GM19467 (cell line): ENCODE data around the gene NUP85.
"Not testable (repeated sequence)": the region's sequence is repeated elsewhere in the genome, so short reads cannot be mapped to it uniquely, and the experiment has no call there.

ENCODE experiments used
- ATAC-seq: cut with Tn5 transposase; IDR thresholded peaks from one replicate; pipeline ENCODE4 v1.9.1; 2021; ENCODE audit warnings: mild to moderate bottlenecking, moderate library complexity; ENCODE audit not compliant: unreplicated experiment

NUP85 gene

DNA sequence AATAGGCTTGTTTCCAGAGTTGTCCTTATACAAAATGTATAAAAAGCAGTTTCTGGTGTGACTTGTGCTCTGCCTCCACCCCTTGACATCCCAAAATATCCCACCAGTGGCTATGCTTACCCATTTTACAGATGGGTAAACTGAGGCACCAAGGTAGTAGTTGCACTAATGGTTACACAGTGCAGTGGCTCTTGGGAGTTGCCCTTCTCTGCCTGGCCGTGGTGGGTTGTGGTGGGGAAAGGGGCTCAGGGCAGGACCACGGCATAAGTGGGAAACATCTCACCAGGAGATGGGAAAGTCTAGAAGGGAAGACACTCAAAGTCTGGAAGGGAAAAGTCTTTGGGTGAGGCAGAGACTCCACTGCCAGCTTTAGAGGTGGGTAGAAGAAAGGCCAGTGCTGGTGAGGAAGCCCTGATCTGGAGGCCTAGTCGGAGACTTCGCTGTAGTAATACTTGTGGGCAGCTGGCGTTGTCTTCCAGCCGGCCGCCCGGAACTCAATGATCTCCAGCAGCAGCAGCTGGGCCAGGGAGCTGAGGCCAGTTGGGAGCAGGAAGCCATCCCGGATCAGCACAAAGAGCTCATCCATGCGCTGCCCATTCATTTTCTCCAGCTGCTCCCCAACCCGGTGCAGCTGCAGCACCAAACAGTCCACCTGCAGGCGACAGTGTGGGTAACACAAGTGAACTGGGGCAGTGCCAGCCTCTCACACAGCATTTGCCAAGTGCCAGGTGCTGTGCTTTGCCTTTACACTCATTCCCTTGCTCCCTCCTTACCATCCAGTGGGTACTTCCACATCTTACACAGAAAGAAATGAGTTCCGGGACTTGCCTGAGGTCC is 61.1 kb downstream of the NUP85 start:
- ATAC-seq = no peak

DNA sequence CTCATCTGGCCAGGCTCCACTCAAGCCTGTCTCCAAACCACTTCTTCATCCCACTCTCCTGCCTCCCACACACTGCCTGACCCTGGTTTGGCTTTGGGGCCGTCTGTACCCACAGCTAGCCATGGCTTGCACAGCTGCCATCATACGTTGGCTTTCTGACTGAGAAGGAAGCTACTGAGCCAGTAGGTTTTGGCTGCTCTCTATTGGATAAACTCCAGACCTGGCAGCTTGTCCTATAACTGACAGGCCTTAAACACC is 61.6 kb downstream of the NUP85 start:
- ATAC-seq = no peak

DNA sequence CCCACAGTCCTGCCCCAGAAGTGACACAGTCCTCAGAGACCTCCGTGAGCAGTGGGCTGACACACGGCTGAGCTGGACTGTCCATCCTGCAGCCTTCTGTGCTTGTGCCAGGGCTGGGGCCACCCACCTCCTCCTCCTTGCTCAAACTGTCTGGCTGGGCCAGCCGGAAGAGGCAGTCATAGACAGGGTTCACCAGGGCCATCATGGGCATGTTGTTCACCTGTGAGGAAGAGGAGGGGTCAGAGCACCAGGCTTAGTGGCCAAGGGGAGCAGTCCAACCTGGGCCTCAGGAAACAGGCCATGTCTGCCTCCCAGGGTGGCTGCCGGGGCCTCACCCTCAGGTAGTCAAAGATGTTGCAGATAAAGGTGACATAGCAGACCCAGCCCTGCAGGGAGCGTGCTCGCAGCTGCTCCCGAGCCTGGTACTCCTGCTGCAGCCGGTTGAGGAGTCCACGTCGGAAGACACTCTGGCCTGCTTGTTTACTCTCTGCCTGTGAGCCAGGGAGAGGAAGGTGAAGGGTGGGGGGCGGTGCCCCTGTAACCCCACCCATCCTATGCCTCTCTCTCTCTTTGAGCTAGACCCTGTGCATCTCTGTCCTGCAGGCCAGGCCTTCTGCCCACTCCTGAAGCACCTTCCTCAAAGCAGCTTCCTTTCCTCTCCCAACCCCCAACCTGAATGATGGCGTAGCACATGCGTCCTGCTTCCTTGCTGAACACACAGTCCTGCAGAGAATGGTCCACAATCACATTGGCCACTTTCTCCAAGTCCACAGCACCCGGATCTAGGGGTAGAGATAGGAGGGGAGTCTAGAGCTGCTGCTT is 62.1 kb downstream of the NUP85 start:
- no peak for ATAC-seq

DNA sequence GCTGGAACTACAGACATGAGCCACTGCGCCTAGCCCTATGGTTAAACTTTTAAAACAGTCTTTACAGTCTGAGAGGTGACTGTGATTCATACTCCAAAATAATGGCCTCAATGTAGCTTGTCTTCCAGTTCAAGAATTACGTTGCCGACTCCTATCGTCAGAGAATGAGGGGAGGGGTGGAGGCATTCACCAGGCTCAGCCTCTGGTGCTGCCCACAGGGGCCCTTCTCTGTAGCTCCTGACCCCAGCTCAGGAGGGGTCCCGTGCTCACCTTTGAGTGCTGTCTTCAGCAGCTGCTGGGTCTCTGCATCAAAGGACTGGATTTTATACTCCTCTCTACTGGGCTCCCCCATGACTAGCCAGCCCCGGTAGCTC is 64.4 kb downstream of the NUP85 start:
- ATAC-seq = no peak

DNA sequence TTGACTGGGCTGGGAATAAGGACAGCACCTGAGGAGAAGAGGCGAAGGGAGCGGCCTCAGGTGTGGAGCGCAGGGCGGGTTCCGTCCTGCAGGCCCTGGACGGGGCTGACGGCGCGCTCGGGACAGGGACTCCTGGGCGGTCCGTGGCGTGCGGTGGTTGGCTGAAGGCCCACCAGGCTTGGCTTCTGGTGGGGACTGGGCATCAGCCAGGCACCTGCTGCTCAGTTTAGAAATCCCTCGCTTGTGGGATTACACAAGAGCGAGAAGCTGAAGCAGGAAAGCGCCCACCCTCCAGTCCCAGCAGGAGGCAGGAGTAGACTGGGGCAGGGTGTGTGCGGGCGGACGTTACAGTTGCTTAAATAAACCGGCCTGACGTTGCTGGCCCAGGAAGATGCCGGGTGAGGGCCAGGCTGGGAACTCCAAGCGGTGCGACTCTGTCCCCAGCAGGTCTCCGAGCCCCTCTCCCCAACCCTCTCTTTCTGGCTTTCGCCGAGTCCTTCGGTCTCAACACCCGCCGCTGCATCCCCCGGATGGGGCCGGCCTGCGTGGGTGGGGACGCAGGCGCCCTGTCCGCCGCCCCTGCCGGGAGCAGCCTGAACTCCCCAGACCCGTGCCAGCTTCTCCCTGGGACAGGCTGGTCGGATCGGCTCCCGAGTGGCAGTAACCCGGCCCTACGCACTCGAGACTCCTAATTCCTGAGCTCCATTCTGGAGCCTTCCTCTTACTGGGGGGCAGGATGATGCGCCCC is 64.9 kb downstream of the NUP85 start:
- ATAC-seq = peak; percentile 21

DNA sequence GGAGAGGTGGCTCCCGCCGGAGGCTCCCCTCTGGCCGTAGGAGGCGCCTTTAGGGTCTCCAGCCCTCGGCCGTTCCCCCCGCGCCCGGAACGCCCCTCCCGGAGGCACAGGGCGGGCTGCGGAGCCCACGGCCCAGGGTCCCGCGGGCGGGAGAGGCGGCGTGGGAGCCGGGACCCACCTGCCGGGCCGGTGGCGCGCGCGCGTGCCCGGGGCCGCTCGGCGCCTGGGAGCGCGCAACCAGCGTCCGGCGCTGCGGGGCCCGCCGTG is 65.4 kb downstream of the NUP85 start, which contains the start of gene MIF4GD:
MIF4GD (minus strand) TSS at position 266 of the 267 bp plus-strand sequence. CDS start 1,036 bp downstream, outside the sequence.
- ATAC-seq = no peak

DNA sequence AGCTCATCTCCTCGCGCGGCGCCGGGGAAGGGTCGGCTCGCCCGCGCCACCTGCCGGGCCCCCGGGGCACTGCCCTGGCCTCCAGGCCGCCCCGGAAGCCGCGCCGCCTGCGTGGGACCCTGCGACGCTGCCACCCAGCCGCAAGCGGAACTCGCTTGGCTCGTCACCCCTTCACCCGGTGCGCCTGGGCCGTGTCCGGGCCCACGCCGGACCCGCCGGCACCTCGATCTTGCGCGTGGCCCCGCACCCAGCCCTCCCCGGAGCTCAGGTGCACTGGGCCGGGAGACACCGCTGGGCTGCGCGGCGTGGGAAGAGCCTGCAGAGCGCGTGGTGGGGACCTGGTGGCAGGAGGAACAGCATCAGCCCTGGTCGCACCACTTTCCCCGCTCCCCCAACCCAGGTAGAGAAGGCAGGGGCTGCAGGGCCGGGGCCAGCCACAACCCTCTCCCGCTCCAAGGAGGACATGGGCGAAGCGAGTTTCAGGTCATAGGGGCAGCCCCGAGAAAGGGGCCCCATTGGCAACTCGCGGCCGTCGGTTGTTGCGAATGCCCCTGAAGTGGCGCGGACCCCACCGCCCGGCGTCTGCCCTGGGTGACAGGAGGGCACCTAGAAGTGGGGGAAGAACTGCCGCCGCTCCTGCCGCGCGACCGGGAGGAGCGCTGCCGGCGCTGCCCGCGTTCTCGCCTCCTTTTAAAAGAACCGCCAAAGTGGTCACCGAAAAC is 65.9 kb downstream of the NUP85 start:
- peak; percentile 59 for ATAC-seq

DNA sequence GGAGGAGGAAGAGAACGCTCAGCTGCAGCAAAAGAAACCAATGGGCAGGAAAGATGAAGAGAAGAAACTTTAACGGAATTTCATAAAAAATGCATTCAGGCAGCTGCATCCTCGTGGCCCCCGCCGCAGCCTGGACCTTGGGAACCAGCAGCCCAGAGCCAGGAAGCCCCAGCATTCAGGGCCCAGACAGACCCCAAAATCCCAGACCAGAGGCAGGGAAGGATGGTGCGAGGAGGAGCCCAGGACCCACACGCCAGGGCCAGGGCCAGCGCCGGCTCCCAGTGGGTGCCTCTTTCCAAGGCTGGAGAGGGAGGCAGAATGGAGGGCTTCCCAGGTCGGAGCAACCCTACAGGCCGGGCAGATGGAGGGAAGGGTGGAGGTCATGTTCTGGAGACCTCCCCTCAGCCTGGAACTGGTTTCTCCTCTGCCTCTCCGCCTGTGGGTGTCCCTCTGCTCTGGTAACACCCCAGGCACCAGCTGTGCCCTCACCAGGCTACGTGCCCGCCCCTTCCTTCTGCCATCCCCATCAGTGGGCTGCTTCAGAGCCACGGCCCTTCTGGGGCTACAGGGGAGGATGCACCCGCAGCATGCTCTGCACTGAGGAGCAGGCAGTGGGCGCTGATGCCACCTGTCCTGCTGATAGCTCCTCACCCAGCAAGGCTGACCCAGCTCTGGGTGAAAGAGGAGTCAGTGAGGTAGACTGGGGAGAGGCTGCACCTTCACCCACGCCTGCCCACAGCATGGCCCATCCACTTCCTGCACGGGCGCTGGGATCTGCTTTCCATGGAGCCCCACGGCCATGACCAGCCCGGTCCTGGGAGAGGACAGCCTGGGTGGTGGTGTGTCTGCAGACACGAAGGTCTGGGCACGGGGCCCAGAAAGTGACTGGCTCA is 66.7 kb downstream of the NUP85 start:
- no peak for ATAC-seq

DNA sequence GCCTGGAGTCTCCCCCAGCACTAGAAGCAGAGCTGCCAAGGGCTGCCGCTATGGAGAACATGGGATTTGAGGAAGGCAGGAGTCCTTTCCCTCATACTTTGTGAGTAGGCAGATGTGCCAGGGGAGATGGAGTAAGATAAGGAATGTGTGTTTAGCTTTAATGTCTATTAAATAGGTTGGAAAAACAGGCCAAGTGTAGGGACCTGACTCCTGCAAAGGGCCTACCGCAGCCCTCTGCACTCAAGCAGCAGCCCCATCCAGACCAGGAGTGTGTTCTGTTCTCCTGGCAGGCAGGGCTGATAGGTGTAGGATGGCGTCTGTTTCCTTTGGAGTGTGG is 67.3 kb downstream of the NUP85 start:
- ATAC-seq = no peak

DNA sequence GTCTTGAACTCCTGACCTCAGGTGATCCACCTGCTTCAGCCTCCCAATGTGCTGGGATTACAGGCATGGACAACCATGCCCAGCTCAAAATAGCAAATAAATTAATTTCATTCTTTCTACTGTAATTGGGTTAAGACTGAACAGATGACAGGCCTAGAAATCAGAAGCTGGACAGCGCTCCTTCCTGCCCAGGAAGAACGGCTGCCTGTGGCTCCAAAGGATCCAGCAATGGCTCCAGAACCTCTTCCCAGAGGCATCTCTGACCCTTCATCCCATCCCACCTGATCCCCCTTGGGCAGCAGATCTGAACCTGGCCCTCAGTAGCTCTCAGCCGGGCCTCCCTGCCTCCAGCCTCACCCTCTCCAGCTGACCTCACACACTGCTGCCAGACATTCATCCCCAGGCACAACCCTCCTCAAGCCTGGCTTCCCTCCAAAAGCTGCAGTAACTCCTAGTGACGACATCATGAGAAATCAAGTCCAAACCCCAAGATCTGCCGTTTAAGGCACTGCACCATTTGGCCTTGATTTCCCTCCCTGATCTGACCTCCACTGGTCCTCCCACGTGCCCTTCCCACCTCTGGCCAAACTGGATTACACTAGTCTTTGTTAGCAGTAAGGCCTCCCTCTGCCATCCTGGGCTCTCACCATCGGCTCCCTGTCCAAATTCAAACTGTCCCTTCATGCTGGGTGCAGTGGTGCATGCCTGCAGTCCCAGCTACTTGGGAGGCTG is 68.7 kb downstream of the NUP85 start:
- ATAC-seq = no peak

DNA sequence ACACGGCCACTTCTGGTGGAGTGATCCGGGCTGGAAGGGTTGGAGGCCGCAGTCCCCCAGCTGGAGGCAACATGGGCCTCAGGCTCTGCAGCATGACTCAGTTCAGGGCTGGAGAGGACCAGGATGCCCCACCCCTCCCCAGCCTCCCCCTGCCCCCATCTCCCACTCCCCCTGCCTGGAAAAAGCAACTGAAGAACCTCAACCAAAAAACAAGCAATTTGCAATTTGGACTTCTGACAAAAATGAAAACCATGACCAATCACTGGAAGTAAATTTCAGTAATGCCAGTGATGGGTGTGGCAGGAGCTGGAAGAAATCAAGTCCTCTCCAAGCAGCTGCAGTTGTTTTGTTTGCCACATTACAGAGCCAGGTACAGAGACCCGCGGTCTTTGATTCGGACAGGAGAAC is 72.2 kb downstream of the NUP85 start:
- ATAC-seq = no peak

DNA sequence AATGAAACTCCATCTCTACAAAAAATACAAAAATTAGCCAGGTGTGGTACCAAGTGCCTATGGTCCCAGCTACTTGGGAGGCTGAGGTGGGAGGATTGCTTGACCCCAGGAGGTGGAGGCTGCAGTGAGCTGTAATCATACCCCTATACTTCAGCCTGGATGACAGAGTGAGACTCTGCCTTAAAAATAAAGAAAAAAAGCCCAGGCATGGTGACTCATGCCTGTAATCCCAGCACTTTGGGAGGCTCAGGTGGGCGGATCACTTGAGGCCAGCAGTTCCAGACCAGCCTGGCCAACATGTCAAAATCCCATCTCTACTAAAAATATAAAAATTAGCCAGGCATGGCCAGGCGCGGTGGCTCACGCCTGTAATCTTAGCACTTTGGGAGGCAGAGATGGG is 74.7 kb downstream of the NUP85 start:
- not testable (repeated sequence) for ATAC-seq

DNA sequence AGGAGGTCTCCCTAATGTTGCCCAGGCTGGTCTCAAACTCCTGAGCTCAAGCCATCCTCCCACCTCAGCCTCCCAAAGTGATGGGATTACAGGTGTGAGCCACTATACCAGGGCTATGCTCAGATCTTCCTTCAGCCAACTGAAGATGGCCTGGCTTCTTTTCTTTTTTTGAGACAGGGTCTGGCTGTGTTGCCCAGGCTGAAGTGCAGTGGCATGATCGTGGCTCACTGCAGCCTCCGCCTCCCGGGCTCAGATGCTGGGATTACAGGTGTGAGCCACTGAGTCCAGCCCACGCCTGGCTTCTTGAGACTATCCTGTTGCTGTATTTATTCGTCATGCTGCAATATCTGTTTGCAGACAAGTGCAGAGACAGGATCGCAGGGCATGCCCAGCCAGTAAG is 79.6 kb downstream of the NUP85 start:
- ATAC-seq = no peak
